GM19467 (cell line): ENCODE measurements around the gene RAB3D.
A peak's percentile ranks its signal among the peaks of the same experiment; 100 is the strongest.
"Not testable (repeated sequence)": the region's sequence is repeated elsewhere in the genome, so short reads cannot be mapped to it uniquely, and the experiment has no call there.

ENCODE experiments used
- ATAC-seq: cut with Tn5 transposase; IDR thresholded peaks from one replicate; pipeline ENCODE4 v1.9.1; 2021; ENCODE audit warnings: mild to moderate bottlenecking, moderate library complexity; ENCODE audit not compliant: unreplicated experiment

The RAB3D gene

GRCh38 chr19:11340099-11340467 is 626 bp upstream of the RAB3D start:
- not testable (repeated sequence) for ATAC-seq

GRCh38 chr19:11338569-11339253 is 746 bp downstream of the RAB3D start:
- no peak for ATAC-seq

DNA sequence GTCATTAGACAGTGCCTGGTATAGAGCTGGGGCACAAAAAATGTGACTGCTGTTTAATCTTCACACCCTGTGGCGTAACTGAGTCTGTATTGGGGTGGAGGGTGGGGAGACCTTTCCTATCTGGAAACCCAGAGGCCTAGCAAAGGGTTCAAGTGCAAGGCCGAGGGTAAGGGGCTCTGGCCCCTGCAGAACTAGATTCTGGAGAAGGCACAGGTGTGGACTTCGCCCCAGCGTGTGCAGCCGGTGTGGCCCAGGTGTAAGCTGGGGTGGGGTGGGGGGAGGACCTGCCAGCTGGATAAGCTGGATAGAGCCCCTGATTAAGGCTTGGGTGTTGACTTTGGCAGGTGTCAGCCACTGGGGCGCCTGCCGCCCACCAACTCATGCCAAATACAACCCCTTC is 1.3 kb downstream of the RAB3D start:
- no peak for ATAC-seq

DNA sequence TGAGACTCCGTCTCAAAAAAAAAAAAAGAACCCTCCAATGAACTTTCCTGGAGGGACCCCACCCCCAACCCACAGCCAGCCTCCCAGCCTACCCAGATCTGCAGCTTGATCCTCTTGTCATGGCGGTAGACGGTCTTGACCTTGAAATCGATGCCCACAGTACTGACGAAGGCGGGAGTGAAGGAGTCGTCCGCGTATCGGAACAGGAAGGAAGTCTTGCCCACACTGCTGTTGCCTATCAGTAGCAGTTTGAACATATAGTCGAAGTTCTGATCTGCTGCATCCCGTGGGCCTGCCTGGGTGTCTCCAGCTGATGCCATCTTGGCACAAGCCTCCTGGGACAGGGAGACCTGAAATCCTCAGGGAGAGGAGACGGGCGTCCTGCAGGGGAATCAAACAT is 2.4 kb downstream of the RAB3D start:
- ATAC-seq = no peak

DNA sequence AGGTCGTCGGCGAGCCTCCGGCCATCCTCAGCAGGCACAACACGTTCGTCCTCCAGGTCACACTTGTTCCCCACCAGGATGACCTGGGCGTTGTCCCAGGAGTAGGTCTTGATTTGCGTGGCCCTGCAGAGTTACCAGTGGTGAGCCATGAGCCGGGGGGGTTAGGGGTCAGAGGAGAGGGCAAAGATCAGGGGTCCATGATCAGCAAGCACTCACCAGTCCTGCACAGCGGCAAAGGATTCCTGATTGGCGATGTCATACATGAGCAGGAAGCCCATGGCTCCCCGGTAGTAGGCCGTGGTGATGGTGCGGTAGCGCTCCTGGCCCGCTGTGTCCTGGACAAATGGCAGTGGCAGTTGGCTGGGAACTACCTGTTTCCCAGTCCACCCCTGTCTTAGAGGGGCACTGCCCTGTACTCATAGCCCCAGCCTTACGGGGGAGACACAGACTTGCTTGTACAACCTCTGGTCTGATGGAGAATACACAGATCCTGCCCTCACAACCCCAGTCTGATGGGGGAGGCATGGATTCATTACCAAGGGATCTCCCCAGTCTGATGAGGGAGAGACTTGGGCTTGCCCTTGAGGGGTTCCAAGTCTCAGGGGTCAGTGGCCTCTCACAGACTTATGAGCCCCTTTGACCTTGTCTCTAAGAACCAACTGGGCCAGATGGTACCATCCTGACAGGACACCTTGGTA is 3.9 kb downstream of the RAB3D start:
- ATAC-seq = no peak

- ATAC-seq = not testable (repeated sequence)
Measured at GRCh38 chr19:11333838-11334237, 5.6 kb downstream of the RAB3D start.

DNA sequence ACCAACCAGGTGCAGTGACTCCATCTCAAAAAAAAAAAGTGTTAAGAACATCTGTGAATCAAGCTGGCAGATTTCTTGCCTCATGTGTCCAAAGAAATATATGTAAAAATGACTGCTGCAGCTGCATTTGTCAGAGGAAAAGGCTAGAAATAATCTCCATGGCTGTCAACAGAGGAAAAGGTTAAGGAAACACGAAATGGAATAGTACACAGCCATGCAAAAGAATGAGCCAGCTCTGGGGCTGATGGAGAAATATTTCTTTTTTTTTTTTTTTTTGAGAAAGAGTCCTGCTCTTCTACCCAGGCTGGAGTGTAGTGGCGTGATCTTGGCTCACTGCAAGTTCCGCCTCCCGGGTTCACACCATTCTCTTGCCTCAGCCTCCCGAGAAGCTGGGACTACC is 6.6 kb downstream of the RAB3D start:
- no peak for ATAC-seq

DNA sequence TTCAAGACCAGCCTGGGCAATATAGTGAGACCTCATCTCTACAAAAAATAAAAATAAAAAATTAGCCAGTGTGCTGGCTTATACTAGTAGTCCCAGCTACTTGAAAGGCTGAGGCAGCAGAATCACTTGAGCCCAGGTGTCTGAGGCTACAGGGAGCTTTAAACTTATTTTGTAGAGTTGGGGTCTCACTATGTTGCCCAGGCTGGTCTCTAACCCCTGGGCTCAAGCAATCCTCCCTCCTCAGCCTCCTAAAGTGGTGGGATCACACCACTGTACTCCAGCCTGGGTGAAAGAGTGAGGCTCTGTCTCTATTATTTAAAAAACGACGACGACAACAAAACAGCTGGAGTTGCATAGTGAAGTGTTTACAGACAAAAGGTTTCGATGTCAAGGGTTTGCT is 8.0 kb downstream of the RAB3D start:
- ATAC-seq = no peak

- no peak for ATAC-seq
Measured at GRCh38 chr19:11330127-11330526, 9.3 kb downstream of the RAB3D start.

GRCh38 chr19:11325544-11325943 is 13.9 kb downstream of the RAB3D start:
- ATAC-seq = no peak

DNA sequence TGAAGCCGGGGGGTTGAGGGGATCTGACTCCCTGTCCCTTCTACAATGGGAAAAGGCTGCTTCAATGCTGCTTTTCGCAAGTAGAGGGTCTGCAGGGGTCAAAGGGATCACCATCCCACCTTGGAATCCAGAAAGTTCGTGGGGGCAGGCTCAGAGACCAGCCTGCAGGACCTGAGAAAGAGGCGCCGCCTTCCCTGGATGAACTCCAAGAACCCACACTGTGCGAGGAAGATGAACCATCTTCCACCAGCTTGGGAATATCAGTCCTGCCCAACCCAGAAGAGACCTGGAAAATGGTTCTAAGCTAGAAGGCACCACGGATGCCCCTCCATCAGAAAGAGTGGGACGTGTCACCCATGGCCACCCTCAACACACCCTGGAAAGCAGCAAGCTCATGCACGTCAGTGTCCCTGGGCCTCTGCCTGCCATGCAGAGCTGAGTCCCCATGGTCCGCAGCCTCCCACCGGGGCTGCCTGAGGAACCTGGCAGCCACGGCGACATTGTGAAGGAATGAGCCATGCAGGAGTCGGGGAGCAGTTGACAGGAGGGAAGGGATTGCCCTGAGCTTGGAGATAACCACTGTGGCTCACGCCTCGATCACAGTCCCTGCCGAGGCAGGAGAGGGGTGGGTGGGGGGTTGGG is 14.6 kb downstream of the RAB3D start:
- no peak for ATAC-seq

- peak; percentile 48 for ATAC-seq
Measured at GRCh38 chr19:11324079-11324661, 15.3 kb downstream of the RAB3D start.

- ATAC-seq = no peak
Measured at GRCh38 chr19:11323601-11324078, 15.8 kb downstream of the RAB3D start.

DNA sequence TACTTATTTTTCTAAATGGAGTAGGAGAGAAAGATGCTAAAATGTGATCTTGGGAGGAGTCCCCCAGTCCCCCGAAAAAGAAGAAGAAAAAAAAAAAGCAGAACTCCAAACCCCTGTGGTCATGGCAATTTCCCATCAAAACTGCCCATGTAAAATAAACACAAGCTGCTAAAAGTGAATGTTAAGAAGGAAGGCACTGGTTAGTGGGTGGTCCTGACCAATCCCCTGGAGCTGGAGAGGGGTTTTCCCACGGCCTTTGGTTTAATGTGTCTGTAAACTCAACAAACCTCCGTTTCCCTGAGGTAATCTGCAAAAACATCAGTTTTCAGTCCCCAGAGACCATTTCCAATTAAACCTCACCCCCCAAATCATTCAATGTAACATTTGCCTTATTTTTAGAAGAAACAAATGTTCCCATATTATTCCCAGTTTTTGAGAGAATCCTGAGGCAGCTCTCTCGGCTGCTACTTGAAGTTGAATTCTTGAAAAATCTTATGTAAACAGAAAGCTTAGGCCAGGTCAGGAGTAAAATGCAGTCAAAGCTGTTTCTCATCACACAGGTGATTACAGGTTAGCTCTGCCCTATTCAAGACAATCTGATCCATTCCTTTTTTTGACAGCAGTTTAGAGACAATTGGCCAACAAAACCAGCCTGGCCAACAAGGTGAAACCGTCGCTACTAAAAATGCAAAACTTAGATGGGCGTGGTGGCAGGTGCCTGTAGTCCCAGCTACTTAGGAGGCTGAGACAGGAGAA is 17.0 kb downstream of the RAB3D start:
- ATAC-seq = no peak

DNA sequence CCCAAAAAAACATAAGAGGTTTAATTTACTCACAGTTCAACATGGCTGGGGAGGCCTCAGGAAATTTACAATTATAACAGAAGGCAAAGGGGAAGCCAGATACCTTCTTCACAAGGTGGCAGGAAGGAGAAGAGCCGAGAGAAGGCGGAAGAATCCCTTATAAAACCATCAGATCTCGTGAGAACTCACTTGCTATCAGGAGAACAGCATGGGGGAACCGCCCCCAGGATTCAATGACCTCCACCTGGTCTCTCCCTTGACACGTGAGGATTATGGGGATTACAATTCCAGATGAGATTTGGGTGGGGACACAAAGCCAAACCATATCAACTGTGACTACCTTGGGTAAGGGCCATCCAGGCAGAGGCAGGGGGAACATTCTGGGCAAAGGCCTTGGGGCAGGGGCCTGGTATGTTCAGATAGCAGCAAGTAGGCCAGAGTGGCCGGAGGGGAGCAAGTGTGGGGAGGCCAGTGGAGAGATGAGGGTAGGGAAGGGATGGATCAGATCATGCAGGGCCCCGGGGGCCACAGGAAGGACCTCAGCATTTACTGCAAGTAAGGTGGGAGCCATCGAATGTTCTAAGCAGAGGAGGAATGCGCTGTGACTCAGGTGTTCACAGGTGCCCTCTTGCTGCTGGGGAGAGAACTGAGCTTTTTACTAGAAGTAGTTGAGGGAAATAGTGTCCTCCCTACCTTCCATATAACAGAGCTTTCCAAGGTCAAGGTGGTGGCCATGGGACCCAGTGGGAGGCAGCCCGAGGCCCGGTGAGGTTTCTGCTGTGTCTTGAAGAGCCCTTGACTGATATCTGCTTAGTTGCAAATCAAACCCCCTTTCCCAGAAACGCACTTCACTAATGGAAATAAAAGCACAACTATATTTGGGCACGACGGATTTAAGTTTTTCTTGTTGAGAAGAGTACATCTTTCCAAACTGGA is 18.0 kb downstream of the RAB3D start:
- no peak for ATAC-seq

- not testable (repeated sequence) for ATAC-seq
Measured at GRCh38 chr19:11320278-11320995, 19.0 kb downstream of the RAB3D start.

DNA sequence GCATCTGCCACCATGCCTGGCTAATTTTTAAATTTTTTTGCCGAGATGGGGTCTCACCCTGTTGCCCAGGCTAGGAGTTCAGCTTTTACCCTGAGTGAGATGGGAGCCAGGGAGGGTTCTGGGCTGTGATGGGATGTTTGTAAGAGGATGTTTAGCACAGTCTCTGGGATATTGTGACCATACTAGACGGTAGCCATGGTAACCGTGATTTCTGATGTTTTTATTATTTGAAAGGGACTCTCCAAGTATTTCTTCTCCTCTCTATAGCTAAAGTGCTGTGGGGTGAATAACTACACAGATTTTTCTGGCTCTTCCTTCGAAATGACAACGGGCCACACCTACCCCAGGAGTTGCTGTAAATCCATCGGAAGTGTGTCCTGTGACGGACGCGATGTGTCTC is 33.1 kb downstream of the RAB3D start:
- no peak for ATAC-seq

DNA sequence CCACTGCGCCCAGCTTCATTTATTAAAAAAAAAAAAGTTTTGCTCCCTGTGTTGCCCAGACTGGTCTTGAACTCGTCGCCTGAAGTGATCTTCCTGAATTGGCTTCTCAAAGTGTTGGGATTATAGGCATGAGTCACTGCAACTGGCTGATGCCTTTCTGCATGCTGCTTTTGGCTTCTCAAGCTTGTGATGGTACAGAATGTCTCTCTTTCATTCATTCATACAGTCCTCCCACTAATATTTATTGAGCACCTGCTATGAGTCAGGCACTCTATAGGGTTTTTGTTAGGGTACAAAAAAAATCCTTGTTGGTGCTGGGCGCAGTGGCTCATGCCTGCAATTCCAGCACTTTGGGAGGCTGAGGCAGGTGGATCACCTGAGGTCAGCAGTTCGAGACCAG is 34.5 kb downstream of the RAB3D start:
- no peak for ATAC-seq

- no peak for ATAC-seq
Measured at GRCh38 chr19:11300811-11301120, 38.7 kb downstream of the RAB3D start.
